ENCODE measurements around the gene PIGB. TPM values are rescaled to one million over a fixed set of nuclear protein-coding genes. Genes with fewer than 3 reads are reported as not detected.
"Not testable (repeated sequence)": the region's sequence is repeated elsewhere in the genome, so short reads cannot be mapped to it uniquely, and the experiment has no call there.

The PIGB gene
- total RNA-seq, 4 donors from 2014 or later, result 0.51 to 22.3 (median 10.9) TPM

- H3K4me3 ChIP-seq, result no peak overlapping the region
- TF ChIP-seq CTCF (IDR thresholded peaks at IDR 0.05) (no peak), POLR2A (IDR thresholded peaks at IDR 0.05) (no peak)
Observed at GRCh38 chr15:55394694-55395093, 75.7 kb downstream of the PIGB start.

GRCh38 chr15:55398243-55398642 is 79.2 kb downstream of the PIGB start:
- Histone ChIP-seq H3K9me3 (no peaks in the 10 kb centered on the region), H3K4me3 (no peak overlapping the region), H3K36me3 (no peaks in the 10 kb centered on the region), H3K27me3 (no peaks in the 10 kb centered on the region), H3K4me1 (no peaks in the 10 kb centered on the region), H3K27ac (no peak overlapping the region)
- no peak for DNase-seq
- intact Hi-C loops (cut with DNase I; ENCODE audit: low total_unique reads), result no loop called here
- TF ChIP-seq POLR2A (IDR thresholded peaks at IDR 0.05) (no peak), CTCF (IDR thresholded peaks at IDR 0.05) (no peak)

More at GRCh38 chr15:55394694-55395093, 75.7 kb downstream of the PIGB start:
- H3K27ac ChIP-seq, result no peak overlapping the region
- intact Hi-C loops (cut with DNase I; ENCODE audit: low total_unique reads), result no loop called here
- H3K36me3 ChIP-seq, result no peaks in the 10 kb centered on the region
- no peaks in the 10 kb centered on the region for H3K9me3 ChIP-seq
- no peak for DNase-seq
- no peaks in the 10 kb centered on the region for H3K27me3 ChIP-seq
- no peaks in the 10 kb centered on the region for H3K4me1 ChIP-seq

GRCh38 chr15:55400050-55400449 is 81.0 kb downstream of the PIGB start:
- H3K4me1 ChIP-seq; H3K9me3 ChIP-seq; H3K36me3 ChIP-seq; H3K27ac ChIP-seq; DNase-seq; H3K27me3 ChIP-seq; intact Hi-C loops (cut with DNase I; ENCODE audit: low total_unique reads); H3K4me3 ChIP-seq: not testable (repeated sequence)

GRCh38 chr15:55401786-55402246 is 82.8 kb downstream of the PIGB start:
- intact Hi-C loops (cut with DNase I; ENCODE audit: low total_unique reads), result no loop called here

GRCh38 chr15:55402707-55403106 is 83.7 kb downstream of the PIGB start:
- DNase-seq, result no peak
- no peak overlapping the region for H3K27ac ChIP-seq

More at GRCh38 chr15:55401786-55402246, 82.8 kb downstream of the PIGB start:
- Histone ChIP-seq H3K27me3 (no peaks in the 10 kb centered on the region), H3K36me3 (no peaks in the 10 kb centered on the region), H3K4me1 (no peaks in the 10 kb centered on the region), H3K9me3 (no peaks in the 10 kb centered on the region), H3K4me3 (no peak overlapping the region), H3K27ac (no peak overlapping the region)
- no peak for DNase-seq
- TF ChIP-seq CTCF (IDR thresholded peaks at IDR 0.05) (no peak), POLR2A (IDR thresholded peaks at IDR 0.05) (no peak)

More at GRCh38 chr15:55402707-55403106, 83.7 kb downstream of the PIGB start:
- no peaks in the 10 kb centered on the region for H3K27me3 ChIP-seq
- intact Hi-C loops (cut with DNase I; ENCODE audit: low total_unique reads), result no loop called here
- no peaks in the 10 kb centered on the region for H3K4me1 ChIP-seq
- H3K9me3 ChIP-seq, result no peaks in the 10 kb centered on the region
- no peak for TF ChIP-seq CTCF (IDR thresholded peaks at IDR 0.05)
- no peak for TF ChIP-seq POLR2A (IDR thresholded peaks at IDR 0.05)
- no peak overlapping the region for H3K4me3 ChIP-seq
- no peaks in the 10 kb centered on the region for H3K36me3 ChIP-seq

Data from uterus (tissue), 4 donors.